Nephron (organoid): Measurements from ENCODE around the gene TEX11.
"Not testable (repeated sequence)": the region's sequence is repeated elsewhere in the genome, so short reads cannot be mapped to it uniquely, and the experiment has no call there.

Experiments used
- H3K27ac Mint-ChIP-seq, 3 experiments: 2 replicates each; pipeline ENCODE4 v1.8.0; 2020; ENCODE audit warnings: mixed read lengths in 3 of 3, mild to moderate bottlenecking in 2 of 3, moderate library complexity in 1 of 3
- H3K27me3 Mint-ChIP-seq: 2 replicates; pipeline ENCODE4 v1.8.0; 2021; ENCODE audit warnings: low read depth, mild to moderate bottlenecking, moderate library complexity, mixed read lengths
- H3K36me3 Mint-ChIP-seq: 2 replicates; pipeline ENCODE4 v1.8.0; 2020; ENCODE audit warnings: low read depth, mixed read lengths
- H3K4me1 Mint-ChIP-seq: 2 replicates; pipeline ENCODE4 v1.8.0; 2020; ENCODE audit warnings: mixed read lengths
- H3K4me3 Mint-ChIP-seq, 3 experiments: 2 replicates each; pipeline ENCODE4 v1.8.0; 2020; ENCODE audit warnings: mild to moderate bottlenecking in 3 of 3, mixed read lengths in 3 of 3, moderate library complexity in 2 of 3
- H3K9me3 Mint-ChIP-seq: 2 replicates; pipeline ENCODE4 v1.8.0; 2020; ENCODE audit warnings: mixed read lengths
- TF ChIP-seq, protein P1 (sequence below), 3 experiments: fragments of 200-600 bp; sonication (generic); IDR thresholded peaks; one replicate each; pipeline ENCODE4 v1.5.0; 2021; ENCODE audit warnings: antibody characterized with exemption in 3 of 3; ENCODE audit not compliant: unreplicated experiment in 3 of 3

The TEX11 gene

GRCh38 chrX:70834589-70834988 is 73.9 kb downstream of the TEX11 start:
- H3K27me3 Mint-ChIP-seq: peaks cover 4% of the 10 kb centered on the region
- no peak overlapping the region for H3K27ac Mint-ChIP-seq
- TF ChIP-seq, protein P1, sequence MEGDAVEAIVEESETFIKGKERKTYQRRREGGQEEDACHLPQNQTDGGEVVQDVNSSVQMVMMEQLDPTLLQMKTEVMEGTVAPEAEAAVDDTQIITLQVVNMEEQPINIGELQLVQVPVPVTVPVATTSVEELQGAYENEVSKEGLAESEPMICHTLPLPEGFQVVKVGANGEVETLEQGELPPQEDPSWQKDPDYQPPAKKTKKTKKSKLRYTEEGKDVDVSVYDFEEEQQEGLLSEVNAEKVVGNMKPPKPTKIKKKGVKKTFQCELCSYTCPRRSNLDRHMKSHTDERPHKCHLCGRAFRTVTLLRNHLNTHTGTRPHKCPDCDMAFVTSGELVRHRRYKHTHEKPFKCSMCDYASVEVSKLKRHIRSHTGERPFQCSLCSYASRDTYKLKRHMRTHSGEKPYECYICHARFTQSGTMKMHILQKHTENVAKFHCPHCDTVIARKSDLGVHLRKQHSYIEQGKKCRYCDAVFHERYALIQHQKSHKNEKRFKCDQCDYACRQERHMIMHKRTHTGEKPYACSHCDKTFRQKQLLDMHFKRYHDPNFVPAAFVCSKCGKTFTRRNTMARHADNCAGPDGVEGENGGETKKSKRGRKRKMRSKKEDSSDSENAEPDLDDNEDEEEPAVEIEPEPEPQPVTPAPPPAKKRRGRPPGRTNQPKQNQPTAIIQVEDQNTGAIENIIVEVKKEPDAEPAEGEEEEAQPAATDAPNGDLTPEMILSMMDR (IDR thresholded peaks at IDR 0.05; ENCODE audit: unreplicated experiment in 3 of 3): no peak
- no peak overlapping the region for H3K4me3 Mint-ChIP-seq
- no peaks in the 10 kb centered on the region for H3K4me1 Mint-ChIP-seq
- peaks cover 10% of the 10 kb centered on the region for H3K9me3 Mint-ChIP-seq
- no peaks in the 10 kb centered on the region for H3K36me3 Mint-ChIP-seq

DNA sequence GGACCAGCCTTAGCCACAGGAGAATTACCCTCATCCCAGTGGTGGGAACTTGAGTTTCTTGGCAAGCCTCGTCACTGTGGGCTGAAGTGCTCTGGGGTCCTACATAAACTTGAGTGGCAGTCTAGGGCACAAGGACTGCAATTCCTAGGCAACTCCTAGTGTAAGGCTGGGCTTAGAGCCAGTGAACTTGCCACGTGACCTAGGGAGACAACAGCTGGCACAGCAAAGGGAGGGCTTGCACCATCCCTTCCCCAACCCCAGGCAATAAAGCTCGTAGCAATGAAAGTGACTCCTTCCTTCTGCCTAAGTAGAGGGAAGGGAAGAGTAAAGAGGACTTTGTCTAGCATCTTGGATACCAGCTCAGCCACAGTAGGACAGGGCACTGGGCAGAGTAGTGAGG is 81.8 kb downstream of the TEX11 start:
- H3K4me3 Mint-ChIP-seq: no peak overlapping the region
- no peak overlapping the region for H3K27ac Mint-ChIP-seq
- H3K9me3 Mint-ChIP-seq: no peaks in the 10 kb centered on the region
- no peaks in the 10 kb centered on the region for H3K4me1 Mint-ChIP-seq
- TF ChIP-seq, protein P1 (IDR thresholded peaks at IDR 0.05; ENCODE audit: unreplicated experiment in 3 of 3): no peak
- H3K27me3 Mint-ChIP-seq: no peaks in the 10 kb centered on the region
- no peaks in the 10 kb centered on the region for H3K36me3 Mint-ChIP-seq

DNA sequence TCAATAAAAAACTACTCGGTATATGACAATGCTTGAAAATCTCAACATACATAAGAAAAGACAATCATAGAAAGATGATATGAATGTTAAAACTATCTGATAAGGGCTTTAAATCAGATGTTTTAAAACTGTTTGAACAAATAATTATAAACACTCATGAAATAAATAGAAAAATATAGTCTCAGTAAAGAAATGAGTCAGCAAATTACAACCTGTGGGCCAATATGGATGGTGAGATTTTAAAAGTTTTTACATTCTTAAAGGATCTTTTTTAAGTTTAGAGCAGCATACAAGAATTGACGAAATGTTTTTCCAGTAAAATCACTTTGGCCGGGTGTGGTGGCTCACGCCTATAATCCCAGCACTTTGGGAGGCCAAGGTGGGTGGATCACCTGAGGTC is 83.1 kb downstream of the TEX11 start:
- Mint-ChIP-seq H3K4me1 (no peaks in the 10 kb centered on the region), H3K27me3 (peaks cover 4% of the 10 kb centered on the region), H3K36me3 (no peaks in the 10 kb centered on the region), H3K27ac (no peak overlapping the region), H3K9me3 (peaks cover 9% of the 10 kb centered on the region), H3K4me3 (no peak overlapping the region)
- TF ChIP-seq, protein P1 (IDR thresholded peaks at IDR 0.05; ENCODE audit: unreplicated experiment in 3 of 3): no peak

DNA sequence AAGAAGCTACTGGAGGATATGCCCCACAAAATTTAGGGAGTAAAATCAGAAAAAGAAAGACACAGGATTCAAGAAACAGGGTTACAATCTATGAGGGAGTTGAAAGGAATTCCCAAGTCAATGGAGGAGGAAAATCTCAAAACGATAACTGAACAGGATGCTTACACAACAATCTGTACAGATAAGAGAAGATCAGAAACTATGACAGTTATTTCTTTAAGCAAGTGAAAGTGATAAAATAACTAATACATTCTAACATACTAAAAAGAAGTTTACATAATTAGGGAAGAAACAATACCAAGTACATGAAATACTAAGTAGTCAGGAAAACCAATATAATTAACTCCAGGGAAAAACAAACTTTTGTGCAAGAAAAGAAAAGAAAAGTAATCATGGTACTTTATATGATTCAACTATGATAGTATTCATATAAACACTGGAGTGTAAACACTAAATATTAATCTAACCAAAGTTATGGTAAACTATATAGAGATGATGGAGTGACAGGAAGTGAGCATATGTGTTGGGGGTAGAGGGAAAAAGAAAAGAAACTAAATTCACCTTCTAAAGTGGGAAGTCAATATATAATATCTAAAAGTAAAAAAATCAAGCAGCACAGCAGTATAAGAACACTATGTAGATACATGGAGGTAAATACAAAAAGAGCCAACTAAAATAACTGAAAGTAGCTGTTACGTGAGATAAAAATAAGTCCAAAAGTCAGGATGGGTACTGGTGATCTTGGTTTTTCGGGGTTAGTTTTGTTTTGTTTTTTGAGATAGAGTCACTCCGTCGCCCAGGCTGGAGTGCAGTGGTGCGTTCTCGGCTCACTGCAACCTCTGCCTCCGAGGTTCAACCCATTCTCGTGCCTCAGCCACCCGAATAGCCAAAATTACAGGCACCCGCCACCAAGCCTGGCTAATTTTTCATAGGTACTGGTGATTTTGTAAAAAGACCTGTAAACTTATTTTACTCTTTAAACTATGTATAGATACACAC is 99.3 kb downstream of the TEX11 start:
- H3K27ac Mint-ChIP-seq: no peak overlapping the region
- H3K4me1 Mint-ChIP-seq: no peaks in the 10 kb centered on the region
- TF ChIP-seq, protein P1 (IDR thresholded peaks at IDR 0.05; ENCODE audit: unreplicated experiment in 3 of 3): no peak
- no peak overlapping the region for H3K4me3 Mint-ChIP-seq
- peaks cover 12% of the 10 kb centered on the region for H3K9me3 Mint-ChIP-seq
- H3K27me3 Mint-ChIP-seq: no peaks in the 10 kb centered on the region
- H3K36me3 Mint-ChIP-seq: no peaks in the 10 kb centered on the region

- no peaks in the 10 kb centered on the region for H3K4me1 Mint-ChIP-seq
- no peak overlapping the region for H3K27ac Mint-ChIP-seq
- no peak overlapping the region for H3K4me3 Mint-ChIP-seq
- TF ChIP-seq, protein P1 (IDR thresholded peaks at IDR 0.05; ENCODE audit: unreplicated experiment in 3 of 3): no peak
- no peaks in the 10 kb centered on the region for H3K36me3 Mint-ChIP-seq
- H3K27me3 Mint-ChIP-seq: no peaks in the 10 kb centered on the region
- peaks cover 4% of the 10 kb centered on the region for H3K9me3 Mint-ChIP-seq
These were observed 102.4 kb downstream of the TEX11 start for GRCh38 chrX:70806081-70806480.

DNA sequence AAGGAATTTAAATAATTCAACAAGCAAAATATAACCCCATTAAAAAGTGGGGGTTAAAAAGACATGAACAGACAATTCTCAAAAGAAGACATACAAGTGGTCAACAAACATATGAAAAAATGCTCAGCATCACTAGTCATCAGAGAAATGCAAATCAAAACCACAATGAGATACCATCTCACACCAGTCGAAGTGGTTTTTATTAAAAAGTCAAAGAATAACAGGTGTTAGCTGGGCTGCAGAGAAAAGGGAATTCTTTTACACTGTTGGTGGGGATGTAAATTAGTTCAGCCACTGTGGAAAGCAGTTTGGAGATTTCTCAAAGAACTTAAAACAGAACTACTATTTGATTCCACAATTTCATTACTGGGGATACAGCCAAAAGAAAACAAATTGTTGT is 111.8 kb downstream of the TEX11 start:
- H3K36me3 Mint-ChIP-seq, H3K27ac Mint-ChIP-seq, H3K27me3 Mint-ChIP-seq, H3K4me3 Mint-ChIP-seq, H3K9me3 Mint-ChIP-seq, H3K4me1 Mint-ChIP-seq: not testable (repeated sequence)
